Activated T-cell treated with anti-CD3 and anti-CD28 coated beads, Interleukin-2, amount 50 U/mL, for 24 hours (primary cell): ENCODE results near the gene AACS.

Source experiments
- DNase-seq: peaks from one replicate; pipeline ENCODE4 v3.0.0-alpha.2; 2020
- H3K27ac Mint-ChIP-seq: 2 replicates; pipeline ENCODE4 v1.8.0; 2020; ENCODE audit warnings: mild to moderate bottlenecking, mixed read lengths
- H3K27me3 Mint-ChIP-seq: 2 replicates; pipeline ENCODE4 v1.8.0; 2020; ENCODE audit warnings: mixed read lengths
- H3K36me3 Mint-ChIP-seq: 2 replicates; pipeline ENCODE4 v1.8.0; 2020; ENCODE audit warnings: low read depth, mixed read lengths
- H3K4me1 Mint-ChIP-seq: 2 replicates; pipeline ENCODE4 v1.8.0; 2020; ENCODE audit warnings: low read depth, mixed read lengths
- H3K4me3 Mint-ChIP-seq: 2 replicates; pipeline ENCODE4 v1.8.0; 2020; ENCODE audit warnings: mild to moderate bottlenecking, moderate library complexity, mixed read lengths
- H3K9me3 Mint-ChIP-seq: 2 replicates; pipeline ENCODE4 v1.8.0; 2020; ENCODE audit warnings: mixed read lengths

AACS gene

DNA sequence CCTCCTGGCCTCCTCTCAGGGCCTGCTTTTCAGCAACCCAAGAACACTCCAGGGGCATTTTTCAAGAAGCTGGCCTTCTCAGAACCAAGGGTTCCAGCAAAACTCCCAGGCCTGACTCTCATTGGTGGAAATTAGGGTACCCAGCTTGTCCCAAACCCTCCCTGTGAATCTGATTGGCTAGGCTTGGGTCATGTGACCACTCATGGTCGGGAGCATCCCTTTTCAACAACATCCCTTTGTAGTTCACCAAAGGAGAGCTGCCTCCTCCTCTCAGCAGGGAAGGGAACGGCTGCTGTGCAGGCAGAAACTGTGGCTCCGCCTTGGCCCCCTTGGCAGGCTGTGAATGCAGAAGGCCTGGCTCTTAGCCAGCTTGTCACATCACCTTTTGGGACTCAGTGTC, 94.5 kb downstream of the AACS start:
- DNase-seq: no peak
- Mint-ChIP-seq H3K27me3 (no peaks in the 10 kb centered on the region), H3K4me1 (no peaks in the 10 kb centered on the region), H3K4me3 (no peak overlapping the region), H3K36me3 (no peaks in the 10 kb centered on the region), H3K27ac (no peak overlapping the region), H3K9me3 (no peaks in the 10 kb centered on the region)

DNA sequence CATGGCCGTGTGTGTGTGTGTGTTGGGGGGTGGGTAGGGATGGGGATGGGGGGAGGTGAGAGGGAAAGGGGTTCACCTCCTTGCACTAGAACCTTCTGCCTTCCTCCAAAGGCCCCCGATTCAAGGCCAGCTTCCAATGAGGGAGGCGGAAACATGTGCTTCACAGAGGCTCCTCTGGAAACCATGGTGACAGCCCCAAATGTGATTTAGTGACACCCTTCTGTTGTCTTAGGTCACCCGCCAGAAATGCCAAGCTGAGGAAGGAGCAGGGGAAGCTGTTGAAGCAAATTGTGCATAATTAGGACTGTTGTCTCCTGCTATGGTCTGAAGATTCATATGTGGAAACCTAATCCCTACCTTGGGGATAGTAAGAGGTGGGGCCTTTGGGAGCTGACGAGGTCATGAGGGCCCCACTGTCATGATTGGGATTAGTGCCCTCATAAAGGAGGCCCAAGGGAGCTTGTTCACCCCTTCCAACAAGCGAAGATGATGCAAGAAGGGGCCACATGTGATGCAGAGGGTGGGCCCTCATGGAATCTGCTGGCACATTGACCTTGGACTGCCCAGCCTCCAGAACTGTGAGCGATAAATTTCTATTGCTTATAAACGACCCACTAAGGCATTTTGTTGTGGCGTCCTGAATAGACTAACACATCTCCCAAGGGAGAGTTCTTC, 95.2 kb downstream of the AACS start:
- H3K9me3 Mint-ChIP-seq: no peaks in the 10 kb centered on the region
- H3K27me3 Mint-ChIP-seq: no peaks in the 10 kb centered on the region
- no peaks in the 10 kb centered on the region for H3K36me3 Mint-ChIP-seq
- no peak overlapping the region for H3K4me3 Mint-ChIP-seq
- no peaks in the 10 kb centered on the region for H3K4me1 Mint-ChIP-seq
- no peak for DNase-seq
- H3K27ac Mint-ChIP-seq: no peak overlapping the region

DNA sequence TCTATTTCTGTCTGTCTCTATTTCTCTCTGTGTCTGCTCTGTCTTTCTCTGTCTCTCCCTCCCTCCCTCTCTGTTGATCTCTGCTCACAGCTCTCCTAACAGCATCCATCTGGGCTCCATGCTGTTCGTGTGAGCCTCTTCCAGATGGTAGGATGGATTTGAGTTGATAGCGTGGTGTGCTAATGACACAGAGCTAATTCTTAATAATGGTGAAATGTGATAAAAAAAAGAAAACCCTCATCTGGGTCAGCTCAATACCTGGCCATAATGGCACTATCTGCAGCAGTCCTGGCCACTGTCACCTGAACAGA, 96.4 kb downstream of the AACS start:
- Mint-ChIP-seq H3K4me1 (no peaks in the 10 kb centered on the region), H3K27ac (no peak overlapping the region), H3K36me3 (no peaks in the 10 kb centered on the region), H3K9me3 (no peaks in the 10 kb centered on the region), H3K4me3 (no peak overlapping the region), H3K27me3 (peaks cover 4% of the 10 kb centered on the region)
- DNase-seq: no peak

DNA sequence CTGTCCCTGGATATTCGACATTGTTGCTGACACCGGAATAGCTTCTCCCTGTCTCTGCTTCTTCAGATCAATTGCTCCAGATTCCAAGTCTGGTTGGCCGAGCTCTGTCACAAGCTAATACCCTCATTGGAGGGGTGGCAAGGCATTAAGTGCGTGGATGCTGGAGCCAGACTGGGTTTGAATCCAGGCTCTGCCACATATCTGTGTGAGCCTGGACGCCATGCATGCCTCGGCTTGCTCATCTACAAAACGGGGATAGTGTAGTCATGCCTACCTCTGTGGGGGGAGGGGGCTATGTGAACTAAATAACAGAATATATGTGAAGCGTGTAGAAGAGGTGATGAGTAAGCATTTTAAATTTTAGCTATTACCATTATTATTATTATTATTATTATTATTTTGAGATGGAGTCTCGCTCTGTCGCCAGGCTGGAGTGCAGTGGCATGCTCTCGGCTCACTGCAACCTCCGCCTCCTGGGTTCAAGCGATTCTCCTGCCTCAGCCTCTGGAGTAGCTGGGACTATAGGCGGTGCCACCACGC, 97.3 kb downstream of the AACS start:
- DNase-seq: no peak
- H3K4me1 Mint-ChIP-seq: no peaks in the 10 kb centered on the region
- no peak overlapping the region for H3K4me3 Mint-ChIP-seq
- no peaks in the 10 kb centered on the region for H3K9me3 Mint-ChIP-seq
- H3K36me3 Mint-ChIP-seq: no peaks in the 10 kb centered on the region
- peaks cover 6% of the 10 kb centered on the region for H3K27me3 Mint-ChIP-seq
- no peak overlapping the region for H3K27ac Mint-ChIP-seq

DNA sequence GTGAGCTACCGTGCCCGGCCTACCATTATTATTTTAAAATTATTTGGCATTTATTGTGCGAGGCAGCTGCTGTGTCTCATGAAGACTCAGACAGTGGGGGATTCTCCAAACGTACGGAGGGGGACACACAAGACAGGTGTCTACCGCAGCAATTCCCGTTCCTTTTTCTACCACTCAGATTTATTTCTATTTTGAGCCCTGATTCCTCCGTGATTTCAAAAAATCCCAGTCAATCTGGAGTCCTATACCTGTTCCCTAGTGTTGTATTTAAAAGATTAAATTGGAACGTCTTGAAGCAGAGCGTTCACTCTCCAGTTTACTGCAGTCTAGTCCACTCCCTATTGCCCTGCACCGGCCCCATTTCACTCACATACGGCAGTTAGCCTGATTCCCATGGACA, 97.9 kb downstream of the AACS start:
- Mint-ChIP-seq H3K36me3 (no peaks in the 10 kb centered on the region), H3K27me3 (peaks cover 8% of the 10 kb centered on the region), H3K4me3 (no peak overlapping the region), H3K27ac (no peak overlapping the region), H3K4me1 (no peaks in the 10 kb centered on the region), H3K9me3 (no peaks in the 10 kb centered on the region)
- no peak for DNase-seq

DNA sequence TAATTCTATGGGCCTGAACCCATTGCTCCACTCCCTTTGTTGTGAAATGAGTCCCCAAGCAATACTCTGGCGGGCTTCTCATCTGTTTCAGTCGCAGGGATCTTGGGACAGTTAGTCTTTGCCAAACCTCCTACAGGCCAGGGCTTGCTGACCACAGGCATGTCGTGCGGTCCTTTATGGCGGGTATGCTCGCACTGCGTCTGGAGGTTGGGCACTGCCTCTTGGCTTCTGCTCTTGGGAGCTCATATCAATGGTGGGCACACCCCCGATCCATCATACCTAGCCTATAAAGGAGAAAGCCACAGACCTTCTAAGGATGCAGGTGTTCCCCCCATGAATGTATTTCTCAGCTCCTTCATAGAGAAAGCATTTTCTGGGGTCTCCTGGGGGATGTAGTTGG, 99.3 kb downstream of the AACS start:
- Mint-ChIP-seq H3K27me3 (peaks cover 8% of the 10 kb centered on the region), H3K9me3 (no peaks in the 10 kb centered on the region), H3K36me3 (no peaks in the 10 kb centered on the region), H3K27ac (no peak overlapping the region), H3K4me1 (no peaks in the 10 kb centered on the region), H3K4me3 (no peak overlapping the region)
- no peak for DNase-seq

DNA sequence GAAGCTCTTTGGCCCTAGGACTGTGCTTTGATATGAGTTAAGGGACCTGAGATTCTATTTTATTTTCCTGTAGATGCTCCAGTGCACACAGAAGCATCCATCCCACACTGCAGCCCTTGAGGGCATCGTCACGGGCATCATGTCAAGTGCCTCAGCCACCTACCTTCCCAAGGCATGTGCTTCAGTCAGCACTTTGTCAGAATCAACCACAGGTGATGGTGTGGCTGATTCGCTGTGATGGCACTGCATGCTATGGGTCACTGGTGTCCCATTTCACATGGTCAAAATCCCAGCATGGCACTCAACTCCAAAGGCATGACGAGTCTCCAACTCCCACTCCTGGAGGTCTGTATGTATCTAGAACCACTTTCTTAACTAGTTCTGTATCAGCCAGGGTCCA, 100.8 kb downstream of the AACS start:
- H3K36me3 Mint-ChIP-seq: no peaks in the 10 kb centered on the region
- peaks cover 10% of the 10 kb centered on the region for H3K27me3 Mint-ChIP-seq
- H3K9me3 Mint-ChIP-seq: no peaks in the 10 kb centered on the region
- no peak for DNase-seq
- H3K4me1 Mint-ChIP-seq: no peaks in the 10 kb centered on the region
- H3K4me3 Mint-ChIP-seq: no peak overlapping the region
- H3K27ac Mint-ChIP-seq: no peak overlapping the region

DNA sequence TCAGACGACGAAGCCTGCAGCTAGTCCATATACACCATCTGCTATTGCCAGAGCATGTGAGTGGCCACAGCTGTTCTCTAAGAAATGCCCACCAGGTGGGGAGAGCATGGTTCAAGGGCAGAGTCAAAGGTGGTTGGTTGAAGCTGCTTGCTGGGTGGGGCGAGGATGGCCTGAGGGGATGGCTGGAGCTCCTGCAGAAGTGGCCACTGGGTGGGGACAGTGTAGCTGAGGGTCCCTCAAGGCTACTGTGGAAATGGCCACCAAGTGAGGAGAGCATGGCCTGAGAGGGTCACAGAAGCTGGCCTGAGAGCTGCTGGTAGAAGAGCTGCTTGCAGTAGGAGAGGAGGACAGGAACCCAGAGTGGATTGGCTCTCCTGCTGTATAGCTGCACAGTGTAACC, 102.4 kb downstream of the AACS start:
- H3K36me3 Mint-ChIP-seq: no peaks in the 10 kb centered on the region
- H3K4me1 Mint-ChIP-seq: no peaks in the 10 kb centered on the region
- peaks cover 10% of the 10 kb centered on the region for H3K27me3 Mint-ChIP-seq
- H3K27ac Mint-ChIP-seq: no peak overlapping the region
- no peak overlapping the region for H3K4me3 Mint-ChIP-seq
- H3K9me3 Mint-ChIP-seq: no peaks in the 10 kb centered on the region
- no peak for DNase-seq

DNA sequence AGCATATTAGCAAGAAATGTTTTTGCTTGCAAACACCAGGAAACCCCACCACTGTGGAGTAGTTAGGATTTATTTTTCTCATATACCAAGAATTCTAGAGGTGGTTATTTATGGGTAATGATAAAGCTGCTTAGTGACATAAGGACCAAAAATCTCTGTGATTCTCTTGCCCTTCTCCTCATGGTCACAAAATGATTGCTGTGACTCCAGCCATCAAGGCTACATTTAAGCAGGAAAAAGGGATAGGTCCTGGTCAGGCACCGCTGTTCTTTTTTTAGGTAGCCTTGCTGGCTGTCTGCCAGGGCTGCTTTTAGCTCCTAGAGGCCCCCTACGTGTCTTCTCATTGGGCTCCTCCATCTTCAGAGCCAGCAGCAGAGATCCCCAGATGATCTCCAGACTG, 104.2 kb downstream of the AACS start:
- Mint-ChIP-seq H3K9me3 (no peaks in the 10 kb centered on the region), H3K36me3 (no peaks in the 10 kb centered on the region), H3K4me3 (no peak overlapping the region), H3K27ac (no peak overlapping the region), H3K4me1 (no peaks in the 10 kb centered on the region), H3K27me3 (peaks cover 10% of the 10 kb centered on the region)
- no peak for DNase-seq

DNA sequence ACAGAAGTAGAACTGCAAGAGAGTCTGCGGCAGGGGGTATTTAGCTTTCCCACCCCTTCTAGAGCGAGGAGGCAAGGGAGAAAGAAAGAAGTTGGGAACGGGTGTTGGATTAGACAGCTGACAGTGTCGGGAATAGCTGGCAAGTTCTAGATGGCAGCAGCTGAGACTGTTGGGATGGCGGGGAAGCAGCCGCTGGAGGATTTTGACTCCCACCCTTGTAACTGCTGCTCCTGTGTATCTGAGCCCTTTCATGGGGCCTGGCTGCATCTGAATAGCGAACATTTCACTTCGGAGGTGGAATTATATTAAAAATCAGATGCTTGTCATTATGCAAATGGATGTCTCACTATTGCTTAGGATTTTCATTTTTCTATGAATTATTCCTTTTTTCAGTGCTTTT, 104.6 kb downstream of the AACS start:
- Mint-ChIP-seq H3K9me3 (no peaks in the 10 kb centered on the region), H3K27me3 (peaks cover 10% of the 10 kb centered on the region), H3K4me1 (no peaks in the 10 kb centered on the region), H3K4me3 (no peak overlapping the region), H3K27ac (no peak overlapping the region), H3K36me3 (no peaks in the 10 kb centered on the region)
- no peak for DNase-seq

DNA sequence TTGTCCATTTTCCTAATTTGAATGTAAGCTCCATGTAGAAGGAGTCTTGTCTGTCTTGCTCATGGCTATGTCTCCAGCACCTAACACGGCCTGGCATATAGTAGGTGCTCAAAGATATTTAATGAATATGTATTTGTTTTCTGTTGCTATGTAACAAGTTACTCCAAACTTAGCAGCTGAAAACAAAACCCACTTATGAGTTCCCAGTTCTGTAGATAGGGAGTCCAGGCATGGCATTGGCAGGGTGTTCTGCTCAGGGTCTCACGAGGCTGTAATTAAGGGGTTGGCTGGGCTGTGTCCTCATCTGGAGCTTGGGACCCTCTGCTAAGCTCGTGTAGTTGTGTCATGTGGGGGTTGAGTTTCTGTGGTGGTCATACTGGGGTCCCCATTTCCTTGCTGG, 106.0 kb downstream of the AACS start:
- DNase-seq: no peak
- no peak overlapping the region for H3K4me3 Mint-ChIP-seq
- H3K4me1 Mint-ChIP-seq: no peaks in the 10 kb centered on the region
- peaks cover 10% of the 10 kb centered on the region for H3K27me3 Mint-ChIP-seq
- H3K36me3 Mint-ChIP-seq: no peaks in the 10 kb centered on the region
- H3K27ac Mint-ChIP-seq: no peak overlapping the region
- no peaks in the 10 kb centered on the region for H3K9me3 Mint-ChIP-seq

DNA sequence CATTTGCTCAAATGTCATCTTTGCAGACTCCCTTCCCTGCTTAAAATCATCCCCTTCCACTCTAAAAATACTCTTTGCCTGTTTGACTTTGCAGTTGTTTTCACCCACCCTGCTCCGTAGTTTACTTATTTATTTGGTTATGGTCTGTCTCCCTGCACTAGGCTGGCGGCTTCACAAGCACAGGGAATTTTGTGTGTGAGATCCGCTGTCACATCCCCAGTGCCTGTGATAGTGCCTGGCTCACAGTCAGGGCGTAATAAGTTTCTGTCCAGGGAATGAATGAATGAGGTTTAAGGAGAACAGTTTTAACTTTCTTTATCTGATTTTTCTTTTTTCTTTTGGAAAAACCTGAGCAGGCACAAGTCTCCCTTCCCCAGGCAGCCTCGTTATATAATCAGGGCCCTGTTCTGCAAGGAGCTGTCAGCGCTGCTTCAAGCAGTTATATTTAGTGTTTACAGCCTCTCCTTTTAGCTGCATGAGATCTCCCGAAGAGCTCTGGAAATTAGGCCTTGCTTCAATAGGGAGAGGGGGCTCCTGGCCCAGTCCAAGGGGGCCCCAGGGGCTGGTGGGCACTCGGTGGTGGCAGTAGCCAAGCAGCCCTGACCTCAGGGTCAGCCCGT, 107.1 kb downstream of the AACS start:
- Mint-ChIP-seq H3K4me3 (no peak overlapping the region), H3K27ac (no peak overlapping the region), H3K27me3 (peaks cover 19% of the 10 kb centered on the region), H3K4me1 (no peaks in the 10 kb centered on the region), H3K36me3 (no peaks in the 10 kb centered on the region), H3K9me3 (no peaks in the 10 kb centered on the region)
- no peak for DNase-seq

DNA sequence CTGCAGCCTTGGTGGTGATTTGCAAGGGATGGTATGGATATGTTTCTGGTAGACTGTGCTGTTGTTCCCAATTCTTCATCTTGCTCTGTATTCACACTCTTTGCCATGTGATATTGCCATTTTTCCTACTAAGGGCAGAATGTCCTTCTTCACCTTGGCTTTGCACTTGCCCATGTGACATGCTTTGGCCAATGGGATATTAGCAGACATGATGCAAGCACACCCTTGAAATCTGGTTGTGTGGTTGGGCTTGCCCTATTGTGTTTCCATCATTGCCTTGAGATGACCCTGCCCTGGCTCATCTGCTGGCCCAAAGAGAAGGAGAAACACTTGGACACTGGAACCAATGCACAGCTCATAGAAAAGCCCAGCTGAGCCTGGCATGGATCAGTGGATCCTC, 110.3 kb downstream of the AACS start:
- H3K27me3 Mint-ChIP-seq: peaks cover 29% of the 10 kb centered on the region
- no peak for DNase-seq
- H3K4me1 Mint-ChIP-seq: no peaks in the 10 kb centered on the region
- H3K4me3 Mint-ChIP-seq: no peak overlapping the region
- no peaks in the 10 kb centered on the region for H3K9me3 Mint-ChIP-seq
- H3K27ac Mint-ChIP-seq: no peak overlapping the region
- H3K36me3 Mint-ChIP-seq: no peaks in the 10 kb centered on the region

DNA sequence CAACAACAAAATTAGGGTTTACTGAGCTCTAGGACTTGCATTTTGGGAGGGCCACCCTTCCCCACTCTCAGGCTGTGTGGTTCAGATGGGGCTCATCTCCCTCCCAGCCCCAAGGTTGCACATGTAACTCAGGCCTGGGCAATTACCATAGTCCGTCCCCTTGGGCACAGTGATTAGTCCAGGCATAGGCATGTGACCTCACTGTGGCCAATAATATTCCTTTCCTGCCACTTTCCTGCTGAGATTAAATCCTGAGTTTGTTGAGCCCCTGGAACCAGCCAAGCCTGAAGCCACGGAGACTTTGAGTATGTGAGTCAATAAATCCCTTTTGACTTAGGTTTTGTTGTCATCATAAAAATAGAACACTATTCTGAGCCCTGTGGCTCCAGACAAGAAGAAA, 113.0 kb downstream of the AACS start:
- Mint-ChIP-seq H3K36me3 (no peaks in the 10 kb centered on the region), H3K27ac (no peak overlapping the region), H3K4me1 (peaks cover 1% of the 10 kb centered on the region), H3K27me3 (peaks cover 53% of the 10 kb centered on the region), H3K9me3 (no peaks in the 10 kb centered on the region), H3K4me3 (no peak overlapping the region)
- DNase-seq: no peak

DNA sequence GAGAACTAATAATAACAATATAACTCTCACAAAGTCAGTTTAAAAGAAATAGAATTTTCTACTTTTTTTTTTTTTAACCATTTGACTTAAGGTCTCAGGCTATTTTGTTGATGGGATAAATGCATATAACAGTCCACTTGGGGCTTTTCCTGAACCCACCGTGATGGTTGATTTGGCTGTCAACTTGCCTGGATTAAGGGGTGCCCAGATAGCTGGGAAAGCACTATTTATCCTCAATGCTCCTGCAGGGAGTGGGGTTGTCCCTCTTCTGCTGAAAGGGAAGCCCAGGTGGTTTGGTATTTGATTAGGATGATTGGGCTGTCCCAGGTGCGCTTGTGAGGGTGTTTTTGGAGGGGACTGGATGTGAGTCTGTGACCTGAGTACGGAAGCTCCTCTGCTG, 114.9 kb downstream of the AACS start:
- Mint-ChIP-seq H3K4me1 (peaks cover 4% of the 10 kb centered on the region), H3K36me3 (no peaks in the 10 kb centered on the region), H3K4me3 (no peak overlapping the region), H3K27ac (no peak overlapping the region), H3K9me3 (no peaks in the 10 kb centered on the region), H3K27me3 (peaks cover 72% of the 10 kb centered on the region)
- DNase-seq: no peak

DNA sequence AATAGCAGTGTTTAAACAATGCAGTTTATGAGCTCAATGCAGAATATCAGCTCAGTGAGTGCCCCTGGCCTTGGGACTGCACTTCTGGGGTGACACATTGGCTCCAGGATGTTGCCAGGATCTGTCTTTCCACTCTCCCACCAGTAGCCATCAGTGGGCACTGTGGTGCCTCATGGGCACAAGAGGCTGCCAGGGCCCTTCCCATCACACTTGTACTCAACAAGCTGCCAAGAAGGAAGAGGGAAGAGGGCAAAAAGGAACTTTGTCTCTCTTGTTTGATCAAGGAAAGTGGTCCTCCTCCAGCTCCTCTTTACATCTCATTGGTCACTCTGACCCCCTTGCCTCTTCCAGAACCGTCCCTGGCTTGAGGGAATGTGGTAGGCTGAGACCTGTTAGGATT, 115.9 kb downstream of the AACS start:
- Mint-ChIP-seq H3K9me3 (no peaks in the 10 kb centered on the region), H3K4me3 (no peak overlapping the region), H3K27me3 (peaks cover 78% of the 10 kb centered on the region), H3K4me1 (peaks cover 6% of the 10 kb centered on the region), H3K27ac (no peak overlapping the region), H3K36me3 (no peaks in the 10 kb centered on the region)
- DNase-seq: no peak
